ENCODE measurements around the gene TOMM22.

GRCh38 chr22:38699143-38699542 is 17.4 kb downstream of the TOMM22 start:
- no peak for TF ChIP-seq POLR2AphosphoS5 (IDR thresholded peaks at IDR 0.05; ENCODE audit: insufficient read depth, low read depth, low read length)
- no peak for TF ChIP-seq CTCF (IDR thresholded peaks at IDR 0.05; ENCODE audit: extremely low read depth in 1 of 2, insufficient read depth in 1 of 2, low read depth in 1 of 2, low read length in 2 of 2)
- no peak for TF ChIP-seq POLR2A (IDR thresholded peaks at IDR 0.05; ENCODE audit: low read depth, low read length)
- no peak for TF ChIP-seq FOS (IDR thresholded peaks at IDR 0.05; ENCODE audit: borderline replicate concordance, insufficient read depth, low read length)
- TF ChIP-seq EZH2 (IDR thresholded peaks at IDR 0.05; ENCODE audit: borderline replicate concordance, low read depth, low read length, severe bottlenecking), result no peak
- TF ChIP-seq GATA2 (IDR thresholded peaks at IDR 0.05; ENCODE audit: insufficient read depth, insufficient read length, low read depth, low read length), result no peak
- no peak for TF ChIP-seq MYC (IDR thresholded peaks at IDR 0.05; ENCODE audit: low read depth, low read length)
- no peak for TF ChIP-seq MAX (IDR thresholded peaks at IDR 0.05; ENCODE audit: insufficient read depth, insufficient read length)
- TF ChIP-seq JUN (IDR thresholded peaks at IDR 0.05; ENCODE audit: borderline replicate concordance, insufficient read depth, insufficient read length, low read depth), result no peak

All from endothelial cell of umbilical vein (primary cell).